HUES6 (cell line): ENCODE results near the gene TSC22D4.
"Not testable (repeated sequence)": the region's sequence is repeated elsewhere in the genome, so short reads cannot be mapped to it uniquely, and the experiment has no call there.

Experiments
- H3K27ac ChIP-seq: 2 replicates; pipeline ENCODE4 v1.7.0; 2013; ENCODE audit warnings: low read depth, mild to moderate bottlenecking, low read length, inconsistent platforms
- H3K27me3 ChIP-seq: 2 replicates; pipeline ENCODE4 v1.6.1; 2013; ENCODE audit warnings: low read length; ENCODE audit not compliant: control insufficient read depth, insufficient read depth
- H3K36me3 ChIP-seq: 2 replicates; pipeline ENCODE4 v1.6.1; 2013; ENCODE audit warnings: low read length; ENCODE audit not compliant: control insufficient read depth, insufficient read depth
- H3K4me1 ChIP-seq: 2 replicates; pipeline ENCODE4 v1.6.1; 2013; ENCODE audit warnings: low read length; ENCODE audit not compliant: control insufficient read depth, insufficient read depth
- H3K4me3 ChIP-seq: 2 replicates; pipeline ENCODE4 v1.5.1; 2013; ENCODE audit warnings: low read depth, low read length
- H3K9ac ChIP-seq: one replicate; pipeline ENCODE4 v1.6.1; 2013; ENCODE audit warnings: mild to moderate bottlenecking, low read length
- H3K9me3 ChIP-seq: 2 replicates; pipeline ENCODE4 v1.6.1; 2013; ENCODE audit warnings: low read depth, low read length; ENCODE audit not compliant: control insufficient read depth, insufficient read depth

Gene TSC22D4

DNA sequence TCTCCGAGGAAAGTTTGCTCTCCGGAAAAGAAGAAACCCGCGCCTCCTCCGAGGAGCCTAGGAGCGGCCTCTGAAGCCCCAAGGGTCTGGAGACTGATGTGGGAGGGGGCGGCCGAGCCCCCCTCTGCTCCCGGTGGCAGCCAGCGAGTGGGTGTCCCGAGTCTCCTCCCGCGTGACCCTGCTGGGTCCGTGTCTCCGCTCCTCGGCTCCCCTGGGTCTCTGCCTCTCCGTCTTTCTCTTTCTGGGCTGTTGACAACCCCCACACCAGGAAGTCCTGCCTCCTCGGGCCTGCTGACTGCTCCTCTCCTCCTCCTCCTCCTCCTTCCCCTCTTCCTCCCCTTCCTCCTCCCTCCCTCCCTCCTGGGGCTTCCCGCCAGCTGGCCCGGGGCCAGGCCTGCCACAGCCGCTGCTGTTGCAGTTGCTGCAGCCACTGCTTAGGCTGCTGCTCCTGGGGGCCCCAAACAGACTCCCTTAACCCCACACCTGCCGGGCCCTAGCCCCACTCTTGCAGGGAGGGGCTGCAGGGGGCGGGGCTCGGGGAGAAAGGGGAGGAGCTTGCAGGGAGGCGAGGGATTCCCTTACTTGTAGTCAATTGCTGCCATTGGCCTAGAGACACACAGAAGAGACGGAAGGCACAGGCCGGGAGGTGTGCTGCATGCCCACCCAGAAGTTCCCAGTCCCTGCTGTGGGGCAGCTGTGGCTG lies at the start of gene TSC22D4:
Gene TSC22D4 (minus strand): TSS at position 257 of the 703 bp plus-strand sequence. CDS start 1,176 bp downstream, outside the sequence.
- Histone ChIP-seq H3K4me3 (peak within 1 kb of the TSS; percentile 85), H3K36me3 (no peaks in the 10 kb centered on the region; the same call in 1 of the 2 replicates), H3K9ac (peak within 1 kb of the TSS; percentile 63), H3K27me3 (no peaks in the 10 kb centered on the region; the same call in 1 of the 2 replicates), H3K4me1 (peaks cover 16% of the 10 kb centered on the region), H3K27ac (peak within 1 kb of the TSS; percentile 10; the same call in 1 of the 2 replicates), H3K9me3 (no peaks in the 10 kb centered on the region)

DNA sequence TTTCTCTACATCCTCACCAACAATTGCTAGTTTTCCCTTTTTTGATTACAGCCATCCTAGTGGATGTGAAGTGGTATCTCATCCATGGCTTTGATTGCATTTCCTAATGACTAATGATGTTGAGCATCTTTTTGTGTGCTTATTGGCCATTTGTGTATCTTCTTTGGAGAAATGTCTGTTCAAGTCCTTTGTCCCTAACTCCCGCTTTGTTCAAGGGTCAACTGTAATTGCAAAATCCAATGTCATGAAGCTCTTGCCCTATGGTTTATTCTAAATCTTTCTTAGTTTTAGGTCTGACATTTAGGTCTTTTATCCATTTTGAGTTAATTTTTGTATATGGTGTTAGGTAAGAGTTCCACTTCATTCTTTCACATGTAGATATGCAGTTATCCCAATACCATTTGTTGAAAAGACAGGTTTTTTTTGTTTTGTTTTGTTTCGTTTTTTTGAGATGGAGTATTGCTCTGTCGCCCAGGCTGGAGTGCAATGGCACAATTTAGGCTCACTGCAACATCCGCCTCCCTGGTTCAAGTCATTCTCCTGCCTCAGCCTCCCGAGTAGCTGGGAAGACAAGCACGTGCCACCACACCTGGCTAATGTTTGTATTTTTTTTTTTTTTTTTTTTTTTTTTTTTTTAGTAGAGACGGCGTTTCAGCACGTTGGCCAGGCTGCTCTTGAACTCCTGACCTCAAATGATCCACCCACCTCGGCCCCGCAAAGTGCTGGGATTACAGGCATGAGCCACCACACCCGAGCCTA lies 49.3 kb upstream of the TSC22D4 start:
- not testable (repeated sequence) for H3K27me3 ChIP-seq, H3K9ac ChIP-seq, H3K36me3 ChIP-seq, H3K9me3 ChIP-seq, H3K4me3 ChIP-seq, H3K27ac ChIP-seq, H3K4me1 ChIP-seq

DNA sequence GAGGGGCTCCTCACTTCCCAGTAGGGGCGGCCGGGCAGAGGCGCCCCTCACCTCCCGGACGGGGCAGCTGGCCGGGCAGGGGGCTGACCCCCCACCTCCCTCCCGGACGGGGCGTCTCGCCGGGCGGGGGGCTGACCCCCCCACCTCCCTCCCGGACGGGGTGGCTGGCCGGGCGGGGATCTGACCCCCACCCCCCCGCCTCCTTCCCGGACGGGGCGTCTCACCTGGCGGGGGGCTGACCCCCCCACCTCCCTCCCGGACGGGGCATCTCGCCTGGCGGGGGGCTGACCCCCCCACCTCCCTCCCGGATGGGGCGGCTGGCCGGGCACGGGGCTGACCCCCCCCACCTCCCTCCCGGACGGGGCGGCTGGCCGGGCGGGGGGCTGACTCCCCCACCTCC lies 44.2 kb upstream of the TSC22D4 start:
- H3K9me3 ChIP-seq, result not testable (repeated sequence)

DNA sequence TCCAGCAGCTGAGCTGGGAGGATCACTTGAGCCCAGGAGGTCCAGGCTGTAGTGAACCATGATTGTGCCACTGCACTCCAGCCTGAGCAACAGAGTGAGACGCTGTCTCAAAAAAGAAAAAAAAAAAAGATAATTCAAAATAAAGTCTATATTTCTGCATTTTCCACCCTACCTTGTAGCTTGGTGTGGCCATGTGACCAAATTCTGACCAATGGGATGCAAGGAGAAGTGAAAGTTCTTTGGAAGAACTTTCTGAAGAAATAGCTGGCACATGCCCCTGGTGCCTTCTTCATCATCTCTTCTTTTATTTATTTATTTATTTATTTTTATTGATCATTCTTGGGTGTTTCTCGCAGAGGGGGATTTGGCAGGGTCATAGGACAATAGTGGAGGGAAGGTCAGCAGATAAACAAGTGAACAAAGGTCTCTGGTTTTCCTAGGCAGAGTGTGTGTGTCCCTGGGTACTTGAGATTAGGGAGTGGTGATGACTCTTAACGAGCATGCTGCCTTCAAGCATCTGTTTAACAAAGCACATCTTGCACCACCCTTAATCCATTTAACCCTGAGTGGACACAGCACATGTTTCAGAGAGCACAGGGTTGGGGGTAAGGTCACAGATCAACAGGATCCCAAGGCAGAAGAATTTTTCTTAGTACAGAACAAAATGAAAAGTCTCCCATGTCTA lies 43.0 kb upstream of the TSC22D4 start:
- H3K9ac ChIP-seq, H3K4me3 ChIP-seq, H3K4me1 ChIP-seq, H3K27me3 ChIP-seq, H3K36me3 ChIP-seq, H3K27ac ChIP-seq, H3K9me3 ChIP-seq: not testable (repeated sequence)

More for the DNA sequence above, 44.2 kb upstream of the TSC22D4 start:
- H3K9ac ChIP-seq, H3K27me3 ChIP-seq, H3K27ac ChIP-seq, H3K4me3 ChIP-seq, H3K36me3 ChIP-seq, H3K4me1 ChIP-seq: not testable (repeated sequence)

DNA sequence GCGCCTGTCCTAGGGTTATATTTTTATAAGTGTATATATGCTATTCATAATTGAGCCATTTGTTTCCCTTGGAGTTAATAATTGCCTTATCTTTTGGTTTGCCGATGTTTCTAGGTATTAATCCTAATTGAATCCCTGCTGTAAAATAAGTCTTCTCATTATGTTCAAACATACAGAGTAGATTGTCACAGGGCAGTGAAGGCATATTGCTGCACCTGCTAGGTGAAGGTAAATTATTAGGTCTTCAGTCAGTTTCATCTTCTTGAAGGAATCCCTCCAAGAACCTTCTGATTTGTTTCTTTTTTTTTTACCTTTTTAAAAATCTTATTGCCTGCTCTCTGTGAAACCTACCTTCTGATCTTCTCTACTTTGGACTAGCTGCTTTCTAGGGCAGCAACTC lies 42.1 kb upstream of the TSC22D4 start:
- H3K27ac ChIP-seq, result no peak overlapping the region
- H3K9ac ChIP-seq, result no peak overlapping the region
- H3K27me3 ChIP-seq, result no peaks in the 10 kb centered on the region
- no peak overlapping the region for H3K4me3 ChIP-seq
- H3K36me3 ChIP-seq, result no peaks in the 10 kb centered on the region
- H3K9me3 ChIP-seq, result peaks cover 2% of the 10 kb centered on the region; the same call in 1 of the 2 replicates
- H3K4me1 ChIP-seq, result no peaks in the 10 kb centered on the region

DNA sequence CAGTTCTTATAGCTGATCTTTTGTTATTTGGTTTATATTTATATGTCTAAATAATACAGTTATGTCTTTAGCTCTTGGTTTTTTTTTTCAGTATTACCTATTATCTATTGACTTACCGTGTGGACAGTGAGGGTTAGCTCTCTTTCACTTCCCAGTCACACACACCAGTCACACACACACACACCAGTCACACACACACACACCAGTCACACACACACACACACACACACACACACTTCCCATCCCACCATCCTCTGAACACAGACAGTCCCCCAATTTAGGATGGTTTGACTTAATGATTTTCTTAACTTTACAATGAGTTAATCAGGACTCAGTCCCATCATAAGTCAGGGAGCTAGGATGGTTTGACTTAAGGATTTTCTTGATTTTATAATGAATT lies 41.1 kb upstream of the TSC22D4 start:
- H3K4me1 ChIP-seq, result peaks cover 1% of the 10 kb centered on the region; the same call in 1 of the 2 replicates
- H3K4me3 ChIP-seq, result no peak overlapping the region
- H3K27ac ChIP-seq, result no peak overlapping the region
- H3K9me3 ChIP-seq, result peaks cover 2% of the 10 kb centered on the region; the same call in 1 of the 2 replicates
- no peaks in the 10 kb centered on the region for H3K36me3 ChIP-seq
- no peak overlapping the region for H3K9ac ChIP-seq
- H3K27me3 ChIP-seq, result no peaks in the 10 kb centered on the region

DNA sequence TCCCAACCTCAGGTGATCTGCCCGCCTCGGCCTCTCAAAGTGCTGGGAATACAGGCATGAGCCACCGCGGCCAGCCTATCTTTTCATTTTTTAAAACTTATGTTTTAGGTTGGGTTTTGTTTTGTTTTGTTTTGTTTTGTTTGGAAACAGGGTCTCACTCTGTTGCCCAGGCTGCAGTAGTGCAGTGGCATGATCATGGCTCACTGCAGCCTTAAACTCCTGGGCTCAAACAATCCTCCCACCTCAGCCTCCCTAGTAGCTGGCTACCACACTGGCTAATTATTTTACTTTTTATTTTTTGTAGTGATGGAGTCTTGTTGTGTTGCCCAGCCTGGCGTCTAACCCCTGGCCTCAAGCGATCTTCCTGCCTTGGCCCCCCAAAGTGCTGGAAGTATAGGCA lies 40.6 kb upstream of the TSC22D4 start:
- no peaks in the 10 kb centered on the region for H3K36me3 ChIP-seq
- no peaks in the 10 kb centered on the region for H3K27me3 ChIP-seq
- peaks cover 2% of the 10 kb centered on the region; the same call in 1 of the 2 replicates for H3K9me3 ChIP-seq
- H3K4me3 ChIP-seq, result no peak overlapping the region
- peaks cover 4% of the 10 kb centered on the region; the same call in 1 of the 2 replicates for H3K4me1 ChIP-seq
- no peak overlapping the region for H3K27ac ChIP-seq
- H3K9ac ChIP-seq, result no peak overlapping the region

DNA sequence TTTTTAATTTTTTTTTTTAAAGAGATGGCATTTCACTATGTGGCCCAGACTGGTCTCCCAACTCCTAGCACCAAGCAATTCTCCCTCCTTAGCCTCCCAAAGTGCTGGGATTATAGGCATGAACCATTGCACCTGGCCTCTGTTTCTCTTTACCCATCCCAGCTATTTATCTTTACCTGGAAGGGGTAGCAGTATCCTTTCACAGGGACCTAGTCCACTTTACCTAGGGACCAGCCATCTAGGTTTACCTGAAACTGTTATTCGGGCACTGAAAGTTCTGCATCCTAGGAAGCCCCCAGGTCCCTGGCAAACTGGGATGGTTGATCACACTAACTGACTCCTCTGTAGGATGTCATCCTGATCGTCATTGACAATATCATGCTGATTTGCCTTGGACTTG lies 38.3 kb upstream of the TSC22D4 start:
- Histone ChIP-seq H3K36me3 (no peaks in the 10 kb centered on the region), H3K9ac (no peak overlapping the region), H3K27ac (no peak overlapping the region), H3K27me3 (no peaks in the 10 kb centered on the region), H3K9me3 (no peaks in the 10 kb centered on the region), H3K4me1 (peaks cover 4% of the 10 kb centered on the region; the same call in 1 of the 2 replicates), H3K4me3 (no peak overlapping the region)

DNA sequence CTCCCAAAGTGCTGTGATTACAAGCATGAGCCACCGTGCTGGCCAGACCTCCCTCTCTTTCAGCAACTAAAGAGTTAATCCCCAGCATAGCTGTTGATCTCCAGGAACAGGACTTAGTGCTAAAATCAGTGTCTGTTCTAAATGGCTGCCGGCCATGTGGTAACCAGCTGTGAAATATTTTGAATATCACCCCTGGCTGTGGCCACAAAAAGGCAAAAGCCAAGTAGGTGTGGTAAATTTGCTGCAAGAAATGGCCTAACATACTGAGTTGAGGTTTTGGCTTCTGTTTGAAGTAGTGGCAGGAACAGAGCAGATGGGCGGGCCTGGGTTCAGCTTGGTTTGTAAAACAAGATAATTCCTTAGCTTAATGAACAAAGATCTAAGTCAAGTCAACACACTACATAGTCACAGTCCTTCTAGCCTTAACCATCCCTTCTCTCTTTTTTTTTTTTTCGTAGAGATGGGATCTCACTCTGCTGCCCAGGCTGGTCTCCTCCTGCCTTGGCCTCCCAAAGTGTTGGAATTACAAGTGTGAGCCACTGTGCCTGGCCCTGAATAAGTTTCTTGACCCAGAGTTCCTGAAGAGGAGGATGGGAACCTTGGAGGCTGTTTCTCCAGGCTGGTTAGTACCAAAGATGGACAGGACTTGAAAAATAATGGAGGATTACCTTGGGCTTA lies 37.3 kb upstream of the TSC22D4 start:
- H3K36me3 ChIP-seq, result no peaks in the 10 kb centered on the region
- H3K9ac ChIP-seq, result no peak overlapping the region
- no peaks in the 10 kb centered on the region for H3K27me3 ChIP-seq
- peaks cover 4% of the 10 kb centered on the region; the same call in 1 of the 2 replicates for H3K4me1 ChIP-seq
- H3K27ac ChIP-seq, result no peak overlapping the region
- H3K9me3 ChIP-seq, result no peaks in the 10 kb centered on the region
- no peak overlapping the region for H3K4me3 ChIP-seq

DNA sequence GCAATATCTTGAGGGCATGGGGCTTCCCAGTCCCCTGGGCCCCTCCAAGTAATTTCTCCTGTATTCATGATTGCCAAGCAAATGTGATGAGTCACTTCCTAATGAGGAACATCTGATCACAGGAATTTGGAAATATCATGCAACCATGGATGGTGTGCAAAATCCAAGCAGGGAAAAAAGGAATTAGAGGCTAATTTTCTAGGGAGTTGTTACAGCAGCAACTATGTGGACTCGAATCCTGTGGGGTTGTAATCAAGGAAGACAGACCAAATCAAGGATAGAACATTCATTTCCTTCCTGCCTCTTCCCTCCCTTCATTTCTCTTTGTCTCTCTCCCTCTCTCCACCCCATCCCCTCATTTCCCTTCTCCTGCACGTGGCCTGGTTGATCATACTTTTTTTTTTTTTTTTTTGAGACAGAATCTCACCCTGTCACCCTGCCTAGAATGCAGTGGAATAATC lies 36.1 kb upstream of the TSC22D4 start:
- no peak overlapping the region for H3K27ac ChIP-seq
- peaks cover 4% of the 10 kb centered on the region; the same call in 1 of the 2 replicates for H3K4me1 ChIP-seq
- no peaks in the 10 kb centered on the region for H3K9me3 ChIP-seq
- H3K9ac ChIP-seq, result no peak overlapping the region
- no peaks in the 10 kb centered on the region for H3K27me3 ChIP-seq
- no peaks in the 10 kb centered on the region for H3K36me3 ChIP-seq
- no peak overlapping the region for H3K4me3 ChIP-seq
